HL-60 (cell line): ENCODE results near the gene ALPK3.
"Not testable (repeated sequence)": the region's sequence is repeated elsewhere in the genome, so short reads cannot be mapped to it uniquely, and the experiment has no call there.

Source experiments
- DNase-seq, 2 experiments: peaks; one replicate each; pipeline ENCODE4 v3.0.0-alpha.2; 2010 to 2020; ENCODE audit warnings: low read depth in 1 of 2, low spot score in 1 of 2
- H3K27ac ChIP-seq: fragments of 250-450 bp; sonication (Bioruptor Pico); replicated peaks from 2 replicates; pipeline ENCODE4 v1.5.1; 2020; ENCODE audit warnings: mild to moderate bottlenecking, moderate library complexity
- H3K27me3 ChIP-seq: fragments of 250-450 bp; sonication (Bioruptor Pico); 2 replicates; pipeline ENCODE4 v1.5.1; 2021; ENCODE audit warnings: mild to moderate bottlenecking, moderate library complexity; ENCODE audit not compliant: insufficient read depth, poor library complexity, severe bottlenecking
- H3K4me3 ChIP-seq: replicated peaks from 2 replicates; pipeline ENCODE4 v1.5.1; 2011; ENCODE audit warnings: mild to moderate bottlenecking, control low read depth, low read length; ENCODE audit not compliant: insufficient read depth
- GABPA ChIP-seq: IDR thresholded peaks from 2 replicates; pipeline ENCODE4 v1.6.1; 2012; ENCODE audit warnings: low read depth
- POLR2AphosphoS5 ChIP-seq: IDR thresholded peaks from 2 replicates; pipeline ENCODE4 v1.6.1; 2012; ENCODE audit warnings: low read depth
- SPI1 ChIP-seq: IDR thresholded peaks from 2 replicates; pipeline ENCODE4 v1.6.1; 2012; ENCODE audit warnings: low read depth, mild to moderate bottlenecking, borderline replicate concordance
- TF ChIP-seq, protein P1 (sequence below): IDR thresholded peaks from 2 replicates; pipeline ENCODE4 v1.6.1; 2012; ENCODE audit warnings: low read depth; ENCODE audit not compliant: insufficient replicate concordance
- TF ChIP-seq, protein P2 (sequence below): IDR thresholded peaks from one replicate; pipeline ENCODE4 v1.5.1; 2011; ENCODE audit warnings: low read length, control low read depth, inconsistent platforms; ENCODE audit not compliant: insufficient read depth

ALPK3 gene

DNA sequence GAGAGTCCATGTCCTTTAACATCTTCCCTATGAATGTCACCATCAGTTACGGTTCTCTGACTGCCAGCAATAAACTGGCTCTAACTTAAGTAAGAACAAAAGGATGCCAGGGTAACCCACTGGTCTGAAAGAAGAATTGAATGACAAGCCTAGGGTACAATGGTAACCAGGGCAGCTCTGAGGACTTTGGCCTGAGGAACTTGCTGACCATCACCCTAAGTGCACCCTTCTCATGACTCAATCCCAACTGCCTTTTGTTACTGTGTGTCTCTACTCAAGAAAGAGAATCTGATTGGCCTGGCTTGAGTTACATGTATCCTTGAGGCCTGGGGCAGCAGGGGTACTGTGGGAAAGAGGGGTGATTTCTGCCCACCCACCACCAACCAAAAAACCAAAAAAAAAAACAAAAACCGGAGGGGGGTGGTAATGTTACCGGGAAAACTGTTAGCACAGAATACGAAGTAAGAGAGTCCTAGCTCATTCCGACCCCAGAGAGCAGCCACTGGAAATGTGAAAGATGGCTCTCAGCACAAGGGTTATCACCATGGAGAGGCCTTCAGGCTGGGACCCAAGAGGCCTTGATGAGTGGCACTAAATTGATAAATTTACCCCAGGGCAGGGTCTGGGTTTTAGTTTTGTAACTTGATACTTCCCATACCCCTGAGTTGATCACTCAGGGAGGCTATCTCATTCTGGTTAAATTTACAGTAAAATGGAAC is 58.0 kb downstream of the ALPK3 start:
- Histone ChIP-seq H3K27me3 (no peaks in the 10 kb centered on the region), H3K27ac (no peak overlapping the region), H3K4me3 (no peak overlapping the region)
- TF ChIP-seq SPI1 = no peak
- TF ChIP-seq GABPA = no peak
- TF ChIP-seq, protein P1, sequence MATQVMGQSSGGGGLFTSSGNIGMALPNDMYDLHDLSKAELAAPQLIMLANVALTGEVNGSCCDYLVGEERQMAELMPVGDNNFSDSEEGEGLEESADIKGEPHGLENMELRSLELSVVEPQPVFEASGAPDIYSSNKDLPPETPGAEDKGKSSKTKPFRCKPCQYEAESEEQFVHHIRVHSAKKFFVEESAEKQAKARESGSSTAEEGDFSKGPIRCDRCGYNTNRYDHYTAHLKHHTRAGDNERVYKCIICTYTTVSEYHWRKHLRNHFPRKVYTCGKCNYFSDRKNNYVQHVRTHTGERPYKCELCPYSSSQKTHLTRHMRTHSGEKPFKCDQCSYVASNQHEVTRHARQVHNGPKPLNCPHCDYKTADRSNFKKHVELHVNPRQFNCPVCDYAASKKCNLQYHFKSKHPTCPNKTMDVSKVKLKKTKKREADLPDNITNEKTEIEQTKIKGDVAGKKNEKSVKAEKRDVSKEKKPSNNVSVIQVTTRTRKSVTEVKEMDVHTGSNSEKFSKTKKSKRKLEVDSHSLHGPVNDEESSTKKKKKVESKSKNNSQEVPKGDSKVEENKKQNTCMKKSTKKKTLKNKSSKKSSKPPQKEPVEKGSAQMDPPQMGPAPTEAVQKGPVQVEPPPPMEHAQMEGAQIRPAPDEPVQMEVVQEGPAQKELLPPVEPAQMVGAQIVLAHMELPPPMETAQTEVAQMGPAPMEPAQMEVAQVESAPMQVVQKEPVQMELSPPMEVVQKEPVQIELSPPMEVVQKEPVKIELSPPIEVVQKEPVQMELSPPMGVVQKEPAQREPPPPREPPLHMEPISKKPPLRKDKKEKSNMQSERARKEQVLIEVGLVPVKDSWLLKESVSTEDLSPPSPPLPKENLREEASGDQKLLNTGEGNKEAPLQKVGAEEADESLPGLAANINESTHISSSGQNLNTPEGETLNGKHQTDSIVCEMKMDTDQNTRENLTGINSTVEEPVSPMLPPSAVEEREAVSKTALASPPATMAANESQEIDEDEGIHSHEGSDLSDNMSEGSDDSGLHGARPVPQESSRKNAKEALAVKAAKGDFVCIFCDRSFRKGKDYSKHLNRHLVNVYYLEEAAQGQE = no peak
- no peak for TF ChIP-seq POLR2AphosphoS5
- TF ChIP-seq, protein P2, sequence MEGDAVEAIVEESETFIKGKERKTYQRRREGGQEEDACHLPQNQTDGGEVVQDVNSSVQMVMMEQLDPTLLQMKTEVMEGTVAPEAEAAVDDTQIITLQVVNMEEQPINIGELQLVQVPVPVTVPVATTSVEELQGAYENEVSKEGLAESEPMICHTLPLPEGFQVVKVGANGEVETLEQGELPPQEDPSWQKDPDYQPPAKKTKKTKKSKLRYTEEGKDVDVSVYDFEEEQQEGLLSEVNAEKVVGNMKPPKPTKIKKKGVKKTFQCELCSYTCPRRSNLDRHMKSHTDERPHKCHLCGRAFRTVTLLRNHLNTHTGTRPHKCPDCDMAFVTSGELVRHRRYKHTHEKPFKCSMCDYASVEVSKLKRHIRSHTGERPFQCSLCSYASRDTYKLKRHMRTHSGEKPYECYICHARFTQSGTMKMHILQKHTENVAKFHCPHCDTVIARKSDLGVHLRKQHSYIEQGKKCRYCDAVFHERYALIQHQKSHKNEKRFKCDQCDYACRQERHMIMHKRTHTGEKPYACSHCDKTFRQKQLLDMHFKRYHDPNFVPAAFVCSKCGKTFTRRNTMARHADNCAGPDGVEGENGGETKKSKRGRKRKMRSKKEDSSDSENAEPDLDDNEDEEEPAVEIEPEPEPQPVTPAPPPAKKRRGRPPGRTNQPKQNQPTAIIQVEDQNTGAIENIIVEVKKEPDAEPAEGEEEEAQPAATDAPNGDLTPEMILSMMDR = no peak
- no peak for DNase-seq

DNA sequence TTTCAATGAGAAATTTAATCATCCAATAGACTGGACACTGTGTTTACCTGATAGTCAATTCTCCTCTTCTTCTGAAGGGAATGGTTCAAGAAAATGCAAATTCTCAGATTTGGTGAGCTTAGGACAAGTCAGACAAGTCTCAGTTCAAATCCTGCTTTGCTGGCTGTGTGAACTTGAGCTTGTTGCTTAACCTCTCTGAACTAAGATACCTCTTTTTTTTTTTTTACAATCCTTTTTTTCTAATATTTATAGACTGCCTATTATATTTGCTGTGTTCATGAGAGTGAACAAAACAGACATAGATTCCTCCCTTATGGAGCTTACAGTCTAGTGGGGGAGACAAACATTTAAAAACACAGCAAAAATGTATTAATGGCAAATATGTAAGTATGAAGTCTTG is 59.1 kb downstream of the ALPK3 start:
- no peak overlapping the region for H3K27ac ChIP-seq
- DNase-seq = no peak
- no peak overlapping the region for H3K4me3 ChIP-seq
- TF ChIP-seq GABPA = no peak
- no peak for TF ChIP-seq SPI1
- TF ChIP-seq, protein P2 = no peak
- no peak for TF ChIP-seq POLR2AphosphoS5
- TF ChIP-seq, protein P1 = no peak
- H3K27me3 ChIP-seq = no peaks in the 10 kb centered on the region

DNA sequence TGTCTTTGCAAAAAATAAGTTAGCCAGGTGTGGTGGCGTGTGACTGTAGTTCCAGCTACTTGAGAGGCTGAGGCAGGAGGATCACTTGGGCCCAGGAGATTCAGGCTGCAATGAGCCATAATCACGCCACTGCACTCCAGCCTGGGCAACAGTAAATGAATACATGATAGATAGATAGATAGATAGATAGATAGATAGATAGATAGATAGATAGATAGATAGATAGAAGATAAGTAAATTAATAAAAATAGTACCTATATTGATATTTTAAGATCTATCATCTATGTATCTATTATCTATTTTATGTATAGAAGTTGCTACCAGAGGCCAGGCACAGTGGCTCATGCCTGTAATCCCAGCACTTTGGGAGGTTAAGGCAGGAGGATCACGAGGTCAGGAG is 60.5 kb downstream of the ALPK3 start:
- not testable (repeated sequence) for H3K4me3 ChIP-seq, DNase-seq, H3K27me3 ChIP-seq, H3K27ac ChIP-seq

DNA sequence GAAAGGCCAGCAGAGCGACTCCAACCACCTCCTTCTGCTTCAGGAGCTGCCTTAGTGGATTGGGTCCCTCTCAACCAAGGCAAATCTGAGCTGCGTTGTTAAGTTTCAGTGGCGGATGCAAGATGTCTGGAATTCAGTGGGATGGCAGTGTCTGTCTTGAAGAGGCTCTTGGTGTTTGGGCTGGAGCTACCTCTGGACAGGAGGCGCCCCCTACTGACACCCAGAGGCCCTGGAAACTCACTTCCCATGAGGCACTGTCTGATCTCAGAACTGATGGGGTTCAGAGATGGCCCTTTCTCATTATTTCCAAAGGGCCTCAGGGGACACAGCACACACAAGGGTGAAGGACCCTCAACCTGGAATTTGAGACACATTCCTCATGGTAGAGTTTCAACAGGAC is 61.3 kb downstream of the ALPK3 start:
- Histone ChIP-seq H3K4me3 (no peak overlapping the region), H3K27me3 (no peaks in the 10 kb centered on the region), H3K27ac (no peak overlapping the region)
- TF ChIP-seq POLR2AphosphoS5 (no peak), GABPA (no peak), SPI1 (peak; percentile 5; the same call in 1 of the 2 replicates)
- TF ChIP-seq, protein P1 = no peak
- TF ChIP-seq, protein P2 = peak; percentile 64
- peak in 1 of 2 experiments; percentile 75 for DNase-seq
